Subcutaneous abdominal adipose tissue (tissue), 5 donors: Measurements from ENCODE around the gene GABARAPL2.
"Not testable (repeated sequence)": the region's sequence is repeated elsewhere in the genome, so short reads cannot be mapped to it uniquely, and the experiment has no call there.

Source experiments
- H3K27ac ChIP-seq: one replicate; pipeline ENCODE4 v1.7.0; 2013; ENCODE audit warnings: low read depth, mild to moderate bottlenecking, inconsistent platforms, low read length, moderate library complexity
- H3K27me3 ChIP-seq, 5 donors: one replicate each; pipeline ENCODE4 v1.7.0; 2013; ENCODE audit warnings: low read length in 5 of 5, inconsistent platforms in 1 of 5; ENCODE audit not compliant: control insufficient read depth in 5 of 5, insufficient read depth in 4 of 5
- H3K36me3 ChIP-seq, 5 donors: one replicate each; pipeline ENCODE4 v1.7.0; 2013; ENCODE audit warnings: low read length in 5 of 5; ENCODE audit not compliant: control insufficient read depth in 5 of 5, insufficient read depth in 5 of 5
- H3K4me1 ChIP-seq, 5 donors: one replicate each; pipeline ENCODE4 v1.7.0; 2013; ENCODE audit warnings: low read length in 5 of 5, mild to moderate bottlenecking in 3 of 5, moderate library complexity in 1 of 5; ENCODE audit not compliant: control insufficient read depth in 5 of 5, insufficient read depth in 5 of 5
- H3K4me3 ChIP-seq, 5 donors: one replicate each; pipeline ENCODE4 v1.7.0; 2013; ENCODE audit warnings: low read length in 5 of 5, low read depth in 1 of 5
- H3K9ac ChIP-seq, 5 donors: one replicate each; pipeline ENCODE4 v1.7.0; 2013; ENCODE audit warnings: low read length in 5 of 5, mild to moderate bottlenecking in 4 of 5, moderate library complexity in 3 of 5
- H3K9me3 ChIP-seq, 5 donors: one replicate each; pipeline ENCODE4 v1.7.0; 2013; ENCODE audit warnings: low read length in 5 of 5; ENCODE audit not compliant: control insufficient read depth in 5 of 5
- donor health status: healthy.
- donor health status: healthy.
- donor health status: healthy.
- donor health status: healthy.
- donor health status: healthy.

GABARAPL2 gene

DNA sequence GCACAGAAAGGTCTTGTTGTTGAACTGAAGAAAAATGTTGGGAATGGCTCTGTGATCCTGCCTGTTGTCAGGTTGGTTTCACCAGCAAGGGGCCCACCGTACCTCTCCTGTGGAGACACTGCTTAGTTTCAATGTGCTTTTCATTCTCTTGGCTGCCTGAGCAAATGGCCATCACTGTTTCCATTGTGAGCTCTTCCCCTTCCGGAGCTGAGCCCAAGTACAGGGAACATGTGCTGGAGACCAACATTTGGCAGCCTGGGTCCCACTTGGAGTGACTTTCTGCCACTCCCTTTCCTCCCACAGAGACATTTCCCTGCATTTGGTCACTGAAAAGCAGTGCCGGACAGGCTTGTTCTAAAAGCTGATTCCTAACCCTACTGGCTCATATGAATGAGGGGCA, 23.1 kb downstream of the GABARAPL2 start:
- Histone ChIP-seq H3K4me3 (no peak overlapping the region), H3K27ac (peak overlapping the region; percentile 62), H3K27me3 (no peaks in the 10 kb centered on the region), H3K9ac (peak overlapping the region in 1 of 5 donors; percentile 30), H3K4me1 (peaks cover 3 to 33% (median 17%) of the 10 kb centered on the region in 5 donors), H3K9me3 (no peaks in the 10 kb centered on the region), H3K36me3 (peaks cover 0 to 8% (median 6%) of the 10 kb centered on the region in 5 donors)

DNA sequence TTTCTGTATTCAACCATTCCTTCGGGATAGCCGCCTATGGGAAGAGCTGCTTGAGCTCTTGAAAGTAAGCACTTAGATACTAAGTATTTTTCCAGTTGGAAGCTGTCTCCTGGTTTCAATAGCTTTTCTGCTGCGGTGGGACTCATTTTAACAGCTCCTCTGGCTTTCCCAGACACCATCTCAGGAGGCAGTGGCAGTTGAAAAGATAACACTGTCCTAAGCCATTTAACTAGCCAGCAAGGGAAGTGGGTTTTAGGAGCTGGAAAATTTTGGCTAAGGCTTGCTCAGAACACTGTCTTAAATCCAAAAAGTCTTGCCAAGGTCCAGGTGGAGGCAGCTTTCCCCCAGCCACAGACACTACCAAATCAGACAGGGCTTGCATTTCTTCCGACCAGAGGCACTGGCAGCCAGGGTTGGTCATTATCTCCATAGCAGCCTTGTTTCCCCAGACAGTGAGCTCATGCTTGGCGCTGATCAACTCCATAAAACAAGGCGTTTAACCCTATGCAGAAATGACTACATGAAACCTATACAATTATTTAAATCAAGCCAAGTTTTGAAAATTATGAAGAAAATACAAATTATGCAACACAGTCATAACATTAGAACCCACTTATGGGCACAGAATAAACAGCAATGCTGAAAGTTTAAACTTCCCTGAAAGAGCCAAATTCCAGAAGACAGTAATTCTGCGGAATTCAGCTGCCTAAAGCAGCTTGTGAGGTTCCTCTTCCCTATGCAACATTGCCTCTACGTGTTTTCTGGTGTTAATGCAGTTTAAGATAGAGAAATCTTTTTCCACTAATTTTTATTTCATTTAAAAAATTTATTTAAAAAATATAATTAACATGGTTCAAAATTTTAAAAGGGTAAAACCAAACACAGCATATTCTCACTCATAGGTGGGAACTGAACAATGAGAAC, 25.0 kb downstream of the GABARAPL2 start:
- peaks cover 0 to 11% (median 8%) of the 10 kb centered on the region in 5 donors for H3K36me3 ChIP-seq
- no peaks in the 10 kb centered on the region for H3K27me3 ChIP-seq
- H3K27ac ChIP-seq: peak overlapping the region; percentile 64
- peak overlapping the region in 3 of 5 donors; percentile 29 to 49 (median 44) for H3K4me3 ChIP-seq
- peak overlapping the region in 3 of 5 donors; percentile 28 to 46 (median 42) for H3K9ac ChIP-seq
- H3K4me1 ChIP-seq: peaks cover 3 to 40% (median 17%) of the 10 kb centered on the region in 5 donors
- H3K9me3 ChIP-seq: no peaks in the 10 kb centered on the region

DNA sequence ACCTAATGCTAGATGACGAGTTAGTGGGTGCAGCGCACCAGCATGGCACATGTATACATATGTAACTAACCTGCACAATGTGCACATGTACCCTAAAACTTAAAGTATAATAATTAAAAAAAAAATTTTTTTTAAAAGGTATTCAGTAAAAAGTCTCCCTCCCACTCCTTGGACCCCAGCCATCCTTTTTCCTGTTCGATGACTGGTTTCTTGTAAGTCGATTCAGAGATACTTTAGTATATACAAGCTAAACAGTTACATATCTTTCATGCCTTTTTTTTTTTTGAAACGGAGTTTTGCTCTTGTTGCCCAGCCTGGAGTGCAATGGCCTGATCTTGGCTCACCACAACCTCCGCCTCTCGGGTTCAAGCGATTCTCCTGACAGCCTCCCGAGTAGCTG, 25.7 kb downstream of the GABARAPL2 start:
- not testable (repeated sequence) for H3K36me3 ChIP-seq, H3K4me3 ChIP-seq, H3K27ac ChIP-seq, H3K9me3 ChIP-seq, H3K9ac ChIP-seq, H3K27me3 ChIP-seq
- peaks cover 3 to 40% (median 17%) of the 10 kb centered on the region in 5 donors for H3K4me1 ChIP-seq

DNA sequence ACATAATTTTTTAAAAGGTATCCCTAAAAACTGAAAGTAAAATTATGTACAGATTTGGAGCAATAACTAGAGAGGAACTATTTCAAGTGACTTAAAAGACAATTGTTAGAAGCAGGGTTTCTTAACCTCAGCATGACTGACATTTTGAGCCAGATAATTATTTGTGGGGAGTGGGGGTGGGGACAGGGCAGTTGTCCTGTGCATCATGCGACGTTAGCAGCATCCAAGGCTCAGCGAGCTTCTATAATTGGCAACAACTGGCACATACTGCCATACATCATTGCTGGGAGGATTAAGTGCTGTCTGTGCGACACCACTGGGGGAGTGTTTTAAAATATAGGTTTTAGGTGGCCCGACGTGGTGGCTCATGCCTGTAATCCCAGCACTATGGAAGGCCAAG, 27.1 kb downstream of the GABARAPL2 start:
- H3K9ac ChIP-seq: no peak overlapping the region
- no peak overlapping the region for H3K27ac ChIP-seq
- peaks cover 0 to 22% (median 10%) of the 10 kb centered on the region in 5 donors for H3K36me3 ChIP-seq
- H3K4me3 ChIP-seq: no peak overlapping the region
- peaks cover 3 to 40% (median 17%) of the 10 kb centered on the region in 5 donors for H3K4me1 ChIP-seq
- no peaks in the 10 kb centered on the region for H3K27me3 ChIP-seq
- peaks cover 0 to 4% (median 0%) of the 10 kb centered on the region in 5 donors for H3K9me3 ChIP-seq

DNA sequence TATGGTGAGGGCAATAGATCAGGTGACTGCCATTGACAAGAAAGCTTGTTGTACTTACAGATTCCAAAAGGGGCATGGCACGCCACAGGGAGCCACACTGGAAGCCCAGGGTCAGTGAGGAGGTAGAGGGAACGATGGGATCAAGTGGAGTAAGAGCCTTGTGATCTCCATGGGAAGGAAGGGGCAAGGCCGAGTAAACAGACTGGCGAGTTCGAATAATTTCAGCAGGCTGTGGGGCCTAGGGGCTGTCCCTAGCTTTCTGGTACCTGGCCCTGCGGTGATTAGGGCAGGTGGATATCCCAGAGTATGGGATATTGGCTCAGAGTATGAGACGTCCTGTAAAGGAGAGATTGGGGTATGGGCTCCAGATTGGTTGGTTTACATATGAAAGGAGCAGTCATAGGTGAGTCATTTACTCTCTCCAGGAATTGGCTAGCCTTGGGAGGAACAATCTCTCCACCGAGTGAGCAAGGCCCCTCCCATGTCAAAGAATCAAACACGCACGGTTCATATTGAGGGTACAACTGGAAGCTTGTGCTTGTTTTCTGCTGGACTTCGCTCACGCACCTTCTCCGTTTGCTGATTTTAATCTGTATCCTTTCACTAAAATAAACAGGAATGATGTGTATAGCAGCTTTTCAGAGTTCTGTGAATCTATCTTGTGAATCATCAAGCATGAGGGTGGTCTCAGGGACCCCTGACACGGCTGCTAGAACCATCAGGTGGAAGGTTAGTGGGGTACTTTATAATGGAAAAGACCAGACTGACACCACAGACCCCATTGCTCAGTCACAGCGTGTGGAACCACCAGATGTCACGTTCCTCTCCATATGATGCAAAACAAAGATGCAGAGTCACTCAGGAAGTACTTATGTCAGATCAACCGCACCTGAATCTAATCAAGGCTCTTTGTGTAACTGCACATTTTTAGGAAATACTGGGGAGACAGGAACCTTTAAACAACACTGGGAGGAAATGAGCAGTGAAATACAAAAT, 27.9 kb downstream of the GABARAPL2 start:
- H3K4me1 ChIP-seq: peaks cover 3 to 34% (median 17%) of the 10 kb centered on the region in 5 donors
- no peak overlapping the region for H3K27ac ChIP-seq
- peaks cover 0 to 23% (median 10%) of the 10 kb centered on the region in 5 donors for H3K36me3 ChIP-seq
- H3K27me3 ChIP-seq: no peaks in the 10 kb centered on the region
- H3K9ac ChIP-seq: no peak overlapping the region
- H3K4me3 ChIP-seq: no peak overlapping the region
- peaks cover 0 to 4% (median 0%) of the 10 kb centered on the region in 5 donors for H3K9me3 ChIP-seq

DNA sequence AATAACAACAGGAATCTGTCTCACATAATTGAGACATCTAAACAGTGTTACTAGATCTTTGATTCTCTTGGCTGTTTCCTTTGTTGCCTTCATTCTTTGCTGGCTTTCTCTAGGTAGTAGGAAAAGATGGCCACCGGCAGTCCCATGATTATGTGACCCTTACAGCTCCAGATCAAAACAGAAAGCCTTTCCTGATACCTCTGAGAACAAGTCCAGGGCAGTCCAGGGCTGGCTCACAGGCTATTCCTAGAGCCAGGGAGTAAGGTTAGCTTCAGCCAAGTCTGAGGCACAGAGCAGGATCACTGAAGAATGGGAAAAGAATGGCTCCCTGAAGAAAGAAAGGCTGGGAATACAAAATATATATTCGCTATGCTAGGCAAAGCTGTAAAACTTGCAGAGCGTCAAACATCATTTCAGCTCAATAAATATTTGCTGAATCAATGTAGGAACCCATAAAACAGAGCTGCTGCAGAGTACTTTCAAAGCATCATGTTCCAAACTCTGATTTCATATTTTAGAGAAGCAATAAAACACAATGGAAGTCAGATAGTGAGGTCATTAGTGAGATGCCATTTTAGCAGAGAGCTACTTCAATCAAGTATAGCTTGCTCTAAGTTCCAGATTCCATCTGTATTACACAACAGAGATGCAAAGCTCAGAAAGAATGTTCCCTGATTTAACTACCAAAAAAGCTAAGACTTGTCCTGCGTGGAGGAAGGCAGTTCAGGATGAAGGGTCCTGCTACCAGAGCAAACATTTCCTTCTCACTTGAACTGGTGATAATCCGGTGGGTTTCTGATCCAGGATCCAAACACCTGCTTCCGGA, 33.5 kb downstream of the GABARAPL2 start:
- H3K27ac ChIP-seq: no peak overlapping the region
- H3K9ac ChIP-seq: no peak overlapping the region
- H3K27me3 ChIP-seq: no peaks in the 10 kb centered on the region
- peaks cover 0 to 4% (median 0%) of the 10 kb centered on the region in 5 donors for H3K4me1 ChIP-seq
- H3K36me3 ChIP-seq: peaks cover 19 to 59% (median 47%) of the 10 kb centered on the region in 5 donors
- peaks cover 0 to 7% (median 0%) of the 10 kb centered on the region in 5 donors for H3K9me3 ChIP-seq
- no peak overlapping the region for H3K4me3 ChIP-seq

DNA sequence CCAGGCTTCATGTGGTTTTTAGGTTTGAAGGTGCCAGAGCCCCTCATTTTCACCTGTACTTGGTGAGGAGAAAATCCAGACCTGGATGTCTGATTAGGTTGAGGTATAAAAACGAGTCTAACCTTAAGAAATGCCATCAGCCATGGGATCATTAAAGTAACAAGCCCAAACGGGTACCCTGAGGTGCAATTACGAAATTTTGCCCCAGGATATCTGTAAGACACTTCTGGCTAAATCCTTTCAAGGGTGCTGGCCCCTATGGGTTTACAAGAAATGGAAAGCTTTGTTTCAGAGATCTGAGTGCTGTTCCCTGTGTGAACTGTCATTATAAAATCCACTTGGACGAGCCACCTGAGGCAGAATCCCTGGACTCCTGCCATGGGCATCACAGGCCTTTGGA, 37.1 kb downstream of the GABARAPL2 start:
- Histone ChIP-seq H3K27ac (no peak overlapping the region), H3K9ac (no peak overlapping the region), H3K4me1 (no peaks in the 10 kb centered on the region), H3K9me3 (peaks cover 0 to 4% (median 0%) of the 10 kb centered on the region in 5 donors), H3K36me3 (peaks cover 29 to 68% (median 64%) of the 10 kb centered on the region in 5 donors), H3K4me3 (no peak overlapping the region), H3K27me3 (no peaks in the 10 kb centered on the region)

DNA sequence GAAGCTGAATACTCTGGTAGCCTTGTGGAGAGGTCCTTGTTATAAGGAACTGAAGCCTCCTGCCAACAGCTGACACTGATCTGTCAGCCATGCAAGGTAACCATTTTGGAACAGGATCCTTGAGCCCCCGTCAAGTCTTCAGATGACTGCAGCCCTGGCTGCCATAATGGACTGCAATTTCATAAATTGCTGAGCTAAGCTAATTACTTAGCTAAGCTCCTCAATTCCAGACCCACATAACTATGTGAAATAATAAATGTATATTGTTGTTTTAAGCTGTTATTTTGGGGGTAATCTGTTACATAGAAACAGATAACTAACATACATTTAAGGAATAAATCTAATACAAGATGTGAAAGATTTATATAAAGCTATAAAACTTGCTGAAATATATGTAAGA, 40.3 kb downstream of the GABARAPL2 start:
- H3K9me3 ChIP-seq: peaks cover 0 to 4% (median 0%) of the 10 kb centered on the region in 5 donors
- H3K9ac ChIP-seq: no peak overlapping the region
- H3K4me1 ChIP-seq: no peaks in the 10 kb centered on the region
- H3K27ac ChIP-seq: no peak overlapping the region
- H3K27me3 ChIP-seq: no peaks in the 10 kb centered on the region
- H3K36me3 ChIP-seq: peaks cover 25 to 72% (median 70%) of the 10 kb centered on the region in 5 donors
- H3K4me3 ChIP-seq: no peak overlapping the region
